ENCODE data around the gene C2orf69. TPM values are rescaled to one million over a fixed set of nuclear protein-coding genes. Genes with fewer than 3 reads are reported as not detected.

C2orf69 gene
- total and polyA plus RNA-seq, 2 experiments from 2014 or later, result 33.4 to 39.2 TPM

DNA sequence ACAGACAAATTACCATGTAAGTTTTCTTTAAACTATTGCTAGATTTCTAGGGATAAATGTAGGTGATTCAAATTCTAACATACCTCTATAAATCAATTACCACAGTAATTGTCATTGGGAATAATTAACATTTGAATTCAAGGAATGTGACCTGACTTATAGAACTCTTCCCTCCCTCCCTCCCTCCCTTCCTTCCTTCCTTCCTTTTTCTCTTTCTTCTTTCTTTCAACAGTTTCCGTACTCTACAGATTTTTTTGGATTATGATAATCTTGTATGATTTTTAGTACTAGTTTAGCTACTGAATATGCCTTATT lies 41.9 kb upstream of the C2orf69 start:
- peak overlapping the region; percentile 93 for H3K27ac ChIP-seq (ENCODE audit: low read depth)
- no peaks in the 10 kb centered on the region for H3K79me2 ChIP-seq (replicated peaks; ENCODE audit: insufficient read depth)
- Mint-ChIP-seq H3K4me1 (peaks cover 43% of the 10 kb centered on the region), H3K4me3 (peak overlapping the region; percentile 63), H3K27ac (peak overlapping the region; percentile 99), H3K36me3 (ENCODE audit: low read depth) (peaks cover 10% of the 10 kb centered on the region), H3K27me3 (ENCODE audit: insufficient read depth, low read depth, poor library complexity) (no peaks in the 10 kb centered on the region), H3K9me3 (peaks cover 6% of the 10 kb centered on the region)
- H3K4me1 ChIP-seq (ENCODE audit: insufficient read depth), result peaks cover 37% of the 10 kb centered on the region
- DNase-seq (ENCODE audit: low spot score) (peak; percentile 77), ATAC-seq (peak; percentile 79)
- H3F3A ChIP-seq (replicated peaks; ENCODE audit: low read depth), result no peaks in the 10 kb centered on the region
- H3K9me2 ChIP-seq (ENCODE audit: insufficient read depth), result no peaks in the 10 kb centered on the region
- no peaks in the 10 kb centered on the region for H3K27me3 ChIP-seq (ENCODE audit: insufficient read depth)
- peak overlapping the region; percentile 38 for H3K4me3 ChIP-seq
- H3K4me2 ChIP-seq, result peak overlapping the region; percentile 67
- peaks cover 6% of the 10 kb centered on the region; the same call in 1 of the 2 replicates for H3K36me3 ChIP-seq (ENCODE audit: insufficient read depth)
- H2AFZ ChIP-seq, result no peak overlapping the region
- TF ChIP-seq NANOG (IDR thresholded peaks at IDR 0.05; ENCODE audit: borderline replicate concordance) (peak; percentile 72; the same call in 1 of the 2 replicates), POLR2AphosphoS5 (IDR thresholded peaks at IDR 0.05; ENCODE audit: low read depth) (no peak)
- H4K20me1 ChIP-seq (replicated peaks; ENCODE audit: insufficient read depth), result no peaks in the 10 kb centered on the region

DNA sequence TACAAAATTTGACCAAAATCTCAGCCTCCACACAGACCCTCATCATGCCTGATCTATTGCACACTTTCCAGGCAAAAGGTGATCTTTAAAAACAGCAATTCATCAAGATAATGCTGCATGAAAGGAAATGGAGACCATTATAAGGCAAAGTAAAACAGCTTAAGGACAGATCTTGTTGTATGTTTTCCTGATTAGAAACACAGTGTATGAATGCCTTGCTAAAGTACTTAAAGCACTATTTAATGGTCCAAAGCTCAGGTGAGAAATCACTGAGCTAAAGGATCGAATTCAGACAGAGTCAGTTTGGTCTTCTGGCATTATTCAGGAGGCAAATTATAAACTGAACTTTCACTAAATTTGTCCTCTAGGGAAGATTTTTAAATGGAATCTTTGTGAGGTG lies 41.4 kb upstream of the C2orf69 start:
- H3K27ac Mint-ChIP-seq, result peak overlapping the region; percentile 99
- peaks cover 43% of the 10 kb centered on the region for H3K4me1 Mint-ChIP-seq
- Histone ChIP-seq H3K79me2 (replicated peaks; ENCODE audit: insufficient read depth) (no peaks in the 10 kb centered on the region), H3K27ac (ENCODE audit: low read depth) (peak overlapping the region; percentile 91), H3F3A (replicated peaks; ENCODE audit: low read depth) (no peaks in the 10 kb centered on the region), H3K4me2 (peak overlapping the region; percentile 67), H3K9me2 (ENCODE audit: insufficient read depth) (no peaks in the 10 kb centered on the region), H3K4me3 (peak overlapping the region; percentile 38), H4K20me1 (replicated peaks; ENCODE audit: insufficient read depth) (no peaks in the 10 kb centered on the region), H3K27me3 (ENCODE audit: insufficient read depth) (no peaks in the 10 kb centered on the region), H3K4me1 (ENCODE audit: insufficient read depth) (peaks cover 37% of the 10 kb centered on the region), H3K36me3 (ENCODE audit: insufficient read depth) (peaks cover 9% of the 10 kb centered on the region; the same call in 1 of the 2 replicates), H2AFZ (no peak overlapping the region)
- TF ChIP-seq NANOG (IDR thresholded peaks at IDR 0.05; ENCODE audit: borderline replicate concordance) (peak; percentile 98), POLR2AphosphoS5 (IDR thresholded peaks at IDR 0.05; ENCODE audit: low read depth) (no peak)
- peaks cover 15% of the 10 kb centered on the region for H3K36me3 Mint-ChIP-seq (ENCODE audit: low read depth)
- peak overlapping the region; percentile 45 for H3K4me3 Mint-ChIP-seq
- H3K9me3 Mint-ChIP-seq, result peaks cover 10% of the 10 kb centered on the region
- peak; percentile 71 for ATAC-seq
- peak; percentile 40 for DNase-seq (ENCODE audit: low spot score)
- H3K27me3 Mint-ChIP-seq (ENCODE audit: insufficient read depth, low read depth, poor library complexity), result no peaks in the 10 kb centered on the region

DNA sequence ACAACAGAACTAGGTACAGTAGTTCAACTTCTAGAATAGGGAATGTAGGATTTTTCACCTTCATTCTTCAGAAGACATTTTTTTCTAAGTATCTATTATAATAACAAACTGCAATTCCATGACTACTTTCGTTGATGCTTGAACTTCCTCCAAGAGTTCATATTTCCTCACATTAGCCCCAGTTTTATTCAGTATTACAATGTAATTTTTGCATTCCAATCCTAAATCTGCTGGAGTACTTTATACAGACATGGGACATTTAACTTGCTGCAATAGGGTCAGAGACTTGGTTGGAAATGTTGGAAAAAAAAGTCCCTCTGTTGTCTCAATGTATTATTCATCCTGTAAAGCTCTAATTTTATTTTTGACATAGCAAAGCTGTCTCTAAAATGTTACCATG lies 40.5 kb upstream of the C2orf69 start:
- H3K27ac Mint-ChIP-seq, result peak overlapping the region; percentile 99
- Histone ChIP-seq H3K9me2 (ENCODE audit: insufficient read depth) (no peaks in the 10 kb centered on the region), H3K4me1 (ENCODE audit: insufficient read depth) (peaks cover 37% of the 10 kb centered on the region), H3K27me3 (ENCODE audit: insufficient read depth) (no peaks in the 10 kb centered on the region), H2AFZ (no peak overlapping the region), H3K36me3 (ENCODE audit: insufficient read depth) (peaks cover 14% of the 10 kb centered on the region; the same call in 1 of the 2 replicates), H3K27ac (ENCODE audit: low read depth) (peak overlapping the region; percentile 91), H3F3A (replicated peaks; ENCODE audit: low read depth) (no peaks in the 10 kb centered on the region), H3K4me2 (peak overlapping the region; percentile 67), H4K20me1 (replicated peaks; ENCODE audit: insufficient read depth) (no peaks in the 10 kb centered on the region), H3K4me3 (no peak overlapping the region), H3K79me2 (replicated peaks; ENCODE audit: insufficient read depth) (no peaks in the 10 kb centered on the region)
- H3K27me3 Mint-ChIP-seq (ENCODE audit: insufficient read depth, low read depth, poor library complexity), result no peaks in the 10 kb centered on the region
- H3K36me3 Mint-ChIP-seq (ENCODE audit: low read depth), result peaks cover 22% of the 10 kb centered on the region
- H3K4me3 Mint-ChIP-seq, result no peak overlapping the region
- no peak for ATAC-seq
- peaks cover 20% of the 10 kb centered on the region for H3K9me3 Mint-ChIP-seq
- no peak for DNase-seq (ENCODE audit: low spot score)
- H3K4me1 Mint-ChIP-seq, result peaks cover 43% of the 10 kb centered on the region
- TF ChIP-seq, protein P1, sequence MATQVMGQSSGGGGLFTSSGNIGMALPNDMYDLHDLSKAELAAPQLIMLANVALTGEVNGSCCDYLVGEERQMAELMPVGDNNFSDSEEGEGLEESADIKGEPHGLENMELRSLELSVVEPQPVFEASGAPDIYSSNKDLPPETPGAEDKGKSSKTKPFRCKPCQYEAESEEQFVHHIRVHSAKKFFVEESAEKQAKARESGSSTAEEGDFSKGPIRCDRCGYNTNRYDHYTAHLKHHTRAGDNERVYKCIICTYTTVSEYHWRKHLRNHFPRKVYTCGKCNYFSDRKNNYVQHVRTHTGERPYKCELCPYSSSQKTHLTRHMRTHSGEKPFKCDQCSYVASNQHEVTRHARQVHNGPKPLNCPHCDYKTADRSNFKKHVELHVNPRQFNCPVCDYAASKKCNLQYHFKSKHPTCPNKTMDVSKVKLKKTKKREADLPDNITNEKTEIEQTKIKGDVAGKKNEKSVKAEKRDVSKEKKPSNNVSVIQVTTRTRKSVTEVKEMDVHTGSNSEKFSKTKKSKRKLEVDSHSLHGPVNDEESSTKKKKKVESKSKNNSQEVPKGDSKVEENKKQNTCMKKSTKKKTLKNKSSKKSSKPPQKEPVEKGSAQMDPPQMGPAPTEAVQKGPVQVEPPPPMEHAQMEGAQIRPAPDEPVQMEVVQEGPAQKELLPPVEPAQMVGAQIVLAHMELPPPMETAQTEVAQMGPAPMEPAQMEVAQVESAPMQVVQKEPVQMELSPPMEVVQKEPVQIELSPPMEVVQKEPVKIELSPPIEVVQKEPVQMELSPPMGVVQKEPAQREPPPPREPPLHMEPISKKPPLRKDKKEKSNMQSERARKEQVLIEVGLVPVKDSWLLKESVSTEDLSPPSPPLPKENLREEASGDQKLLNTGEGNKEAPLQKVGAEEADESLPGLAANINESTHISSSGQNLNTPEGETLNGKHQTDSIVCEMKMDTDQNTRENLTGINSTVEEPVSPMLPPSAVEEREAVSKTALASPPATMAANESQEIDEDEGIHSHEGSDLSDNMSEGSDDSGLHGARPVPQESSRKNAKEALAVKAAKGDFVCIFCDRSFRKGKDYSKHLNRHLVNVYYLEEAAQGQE (IDR thresholded peaks at IDR 0.05; ENCODE audit: unreplicated experiment), result no peak
- TF ChIP-seq CREB1 (CRISPR knock-in tag; IDR thresholded peaks at IDR 0.05; ENCODE audit: low read depth) (no peak), STAT1 (IDR thresholded peaks at IDR 0.05; ENCODE audit: unreplicated experiment) (no peak), JUNB (IDR thresholded peaks at IDR 0.05; ENCODE audit: unreplicated experiment) (no peak), EZH2 (IDR thresholded peaks at IDR 0.05; ENCODE audit: low read depth, unreplicated experiment) (no peak)
- TF ChIP-seq, protein P2, sequence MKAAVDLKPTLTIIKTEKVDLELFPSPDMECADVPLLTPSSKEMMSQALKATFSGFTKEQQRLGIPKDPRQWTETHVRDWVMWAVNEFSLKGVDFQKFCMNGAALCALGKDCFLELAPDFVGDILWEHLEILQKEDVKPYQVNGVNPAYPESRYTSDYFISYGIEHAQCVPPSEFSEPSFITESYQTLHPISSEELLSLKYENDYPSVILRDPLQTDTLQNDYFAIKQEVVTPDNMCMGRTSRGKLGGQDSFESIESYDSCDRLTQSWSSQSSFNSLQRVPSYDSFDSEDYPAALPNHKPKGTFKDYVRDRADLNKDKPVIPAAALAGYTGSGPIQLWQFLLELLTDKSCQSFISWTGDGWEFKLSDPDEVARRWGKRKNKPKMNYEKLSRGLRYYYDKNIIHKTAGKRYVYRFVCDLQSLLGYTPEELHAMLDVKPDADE (IDR thresholded peaks at IDR 0.05), result no peak

Data from GM23338 (cell line).